Measurements from ENCODE around the gene ANKRD55.
"Not testable (repeated sequence)": the region's sequence is repeated elsewhere in the genome, so short reads cannot be mapped to it uniquely, and the experiment has no call there.

Gene ANKRD55

GRCh38 chr5:56147106-56147505 is 86.0 kb downstream of the ANKRD55 start:
- H3K4me3 ChIP-seq (ENCODE audit: low read depth, low read length), result no peak overlapping the region

GRCh38 chr5:56146674-56147073 is 86.5 kb downstream of the ANKRD55 start:
- no peak overlapping the region for H3K4me3 ChIP-seq (ENCODE audit: low read depth, low read length)

DNA sequence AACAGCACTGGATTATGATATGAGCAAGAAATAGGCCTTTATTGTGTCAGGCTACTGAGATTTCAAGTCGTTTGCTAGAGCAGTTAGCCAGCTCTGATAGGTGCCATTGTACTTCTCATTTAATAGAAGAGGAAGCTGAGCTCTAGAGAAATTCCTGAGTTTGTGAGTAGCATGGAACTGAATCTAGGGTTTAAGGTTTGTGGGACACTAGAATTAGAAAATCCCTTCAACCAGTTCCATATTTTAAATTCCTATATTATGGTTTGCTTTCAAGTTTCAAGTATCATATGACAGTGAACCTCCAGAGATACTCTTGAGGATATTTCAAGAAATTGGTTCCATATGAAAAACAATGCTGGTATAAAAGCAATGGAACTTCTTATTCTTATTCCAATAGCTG is 87.6 kb downstream of the ANKRD55 start:
- no peak overlapping the region for H3K4me3 ChIP-seq (ENCODE audit: low read depth, low read length)

DNA sequence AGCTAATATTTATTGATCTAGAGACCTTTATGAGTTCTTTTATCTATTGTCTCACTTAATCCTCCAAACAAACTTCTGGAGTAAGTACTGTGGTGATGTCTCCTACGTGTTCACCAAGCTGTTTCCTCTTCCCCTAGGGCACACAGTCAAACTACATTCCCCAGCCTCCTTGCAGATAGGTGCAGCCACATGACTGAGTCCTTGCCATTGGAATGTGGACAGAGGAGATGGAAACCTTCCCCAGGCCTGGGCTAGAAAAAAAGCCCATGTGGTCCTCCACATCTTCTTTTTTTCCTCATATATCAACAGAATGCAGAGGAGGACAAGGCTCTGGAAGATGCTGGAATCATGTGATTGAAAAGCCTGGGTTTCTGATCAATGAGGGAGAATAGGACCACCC is 88.0 kb downstream of the ANKRD55 start:
- H3K4me3 ChIP-seq (ENCODE audit: low read depth, low read length), result no peak overlapping the region

DNA sequence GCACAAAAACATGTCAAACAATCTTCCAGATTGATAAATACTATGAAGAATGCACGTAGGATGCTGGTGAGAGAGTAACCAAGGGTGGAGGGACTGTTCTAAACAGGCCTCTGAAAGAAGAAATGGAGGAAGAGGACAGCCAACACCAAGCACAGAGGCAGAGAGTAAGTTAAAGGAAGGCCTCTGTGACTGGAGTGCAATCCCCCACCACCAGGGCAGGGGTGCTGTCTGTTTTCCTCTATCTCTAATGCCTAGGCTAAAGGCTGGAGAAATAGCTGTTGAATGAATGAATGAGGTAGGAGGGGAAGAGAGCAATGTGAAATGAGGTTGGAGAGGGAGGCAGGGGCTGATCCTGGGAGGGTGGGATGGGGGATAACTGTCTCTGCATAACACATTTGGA is 88.9 kb downstream of the ANKRD55 start:
- H3K4me3 ChIP-seq (ENCODE audit: low read depth, low read length), result no peak overlapping the region

GRCh38 chr5:56143373-56143714 is 89.8 kb downstream of the ANKRD55 start:
- no peak overlapping the region for H3K4me3 ChIP-seq (ENCODE audit: low read depth, low read length)

- H3K4me3 ChIP-seq (ENCODE audit: low read depth, low read length), result no peak overlapping the region
Observed at GRCh38 chr5:56142614-56143372, 90.3 kb downstream of the ANKRD55 start.

DNA sequence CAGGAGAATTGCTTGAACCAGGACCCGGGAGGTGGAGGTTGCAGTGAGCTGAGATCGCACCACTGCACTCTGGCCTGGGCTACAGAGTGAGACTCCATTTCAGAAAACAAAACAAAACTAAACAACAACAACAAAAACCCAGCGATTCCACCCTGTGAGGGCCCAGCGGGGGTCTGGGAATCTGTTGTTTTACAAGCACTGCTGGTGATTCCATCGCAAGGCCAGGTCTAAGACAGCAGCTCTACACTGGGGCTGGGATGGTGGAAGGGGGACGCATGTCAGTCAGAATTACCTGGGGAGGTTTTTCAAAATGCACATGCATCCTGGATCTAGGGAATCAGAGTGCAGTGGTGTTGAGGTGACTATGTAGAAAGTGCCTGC is 90.9 kb downstream of the ANKRD55 start:
- H3K4me3 ChIP-seq (ENCODE audit: low read depth, low read length), result no peak overlapping the region

DNA sequence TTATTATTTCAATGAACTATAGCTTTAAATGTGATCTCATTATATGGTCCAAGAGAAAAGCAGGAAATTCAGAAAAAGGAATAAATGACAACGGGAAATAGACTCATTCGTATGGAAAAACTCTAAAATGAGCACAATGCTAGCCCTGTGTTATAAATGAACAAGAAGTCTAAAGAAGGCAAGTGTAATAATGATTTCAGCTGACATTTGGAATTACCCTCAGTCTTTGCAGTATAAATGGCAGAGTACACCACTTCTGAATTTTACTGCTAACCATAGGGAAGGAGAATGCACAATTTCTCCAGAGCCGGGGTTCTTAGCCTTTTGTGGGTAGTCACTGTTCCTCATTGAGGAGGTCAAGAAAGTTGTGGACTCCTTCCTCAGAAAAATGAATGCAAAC is 93.1 kb downstream of the ANKRD55 start:
- no peak overlapping the region for H3K4me3 ChIP-seq (ENCODE audit: low read depth, low read length)

DNA sequence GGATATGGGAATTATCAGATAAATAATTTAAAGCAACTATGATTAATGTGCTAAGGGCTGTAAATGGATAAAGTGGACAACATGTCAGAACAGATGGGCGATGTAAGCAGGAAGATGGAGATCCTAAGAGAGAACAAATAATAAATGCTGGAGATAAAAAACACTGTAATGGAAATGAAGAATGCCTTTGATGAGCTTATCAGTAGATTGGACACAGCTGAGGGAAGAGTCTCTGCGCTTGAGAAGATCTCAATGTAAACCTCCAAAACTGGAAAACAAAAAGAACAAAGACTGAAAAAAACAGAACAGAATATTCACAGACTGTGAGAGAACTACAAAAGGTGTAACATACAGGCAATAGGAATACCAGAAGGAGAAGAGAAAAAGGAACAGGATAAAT is 102.5 kb downstream of the ANKRD55 start:
- no peak overlapping the region for H3K4me3 ChIP-seq (ENCODE audit: low read depth, low read length)

DNA sequence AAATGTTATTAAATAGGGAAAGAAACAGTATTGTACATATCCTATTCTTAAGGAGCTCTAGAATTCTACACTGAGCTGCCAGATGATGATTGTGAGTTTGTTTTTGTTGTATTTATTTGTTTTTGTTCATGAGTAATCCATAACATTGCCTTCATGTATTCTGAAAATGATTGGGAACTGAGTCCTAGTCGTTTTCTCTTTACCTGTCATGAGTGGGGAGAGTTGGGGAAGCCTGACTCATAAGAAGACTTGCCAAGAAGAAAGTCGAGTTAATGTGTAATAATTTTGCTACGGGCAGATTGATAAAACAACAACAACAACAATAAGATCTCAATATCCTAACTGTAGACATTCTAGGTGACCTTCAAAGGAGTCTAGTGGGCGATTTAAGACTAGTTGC is 103.8 kb downstream of the ANKRD55 start:
- no peak overlapping the region for H3K4me3 ChIP-seq (ENCODE audit: low read depth, low read length)

- H3K4me3 ChIP-seq (ENCODE audit: low read depth, low read length), result no peak overlapping the region
Observed at GRCh38 chr5:56128113-56128512, 105.0 kb downstream of the ANKRD55 start.

- H3K4me3 ChIP-seq (ENCODE audit: low read depth, low read length), result no peak overlapping the region
Observed at GRCh38 chr5:56126487-56127179, 106.5 kb downstream of the ANKRD55 start.

DNA sequence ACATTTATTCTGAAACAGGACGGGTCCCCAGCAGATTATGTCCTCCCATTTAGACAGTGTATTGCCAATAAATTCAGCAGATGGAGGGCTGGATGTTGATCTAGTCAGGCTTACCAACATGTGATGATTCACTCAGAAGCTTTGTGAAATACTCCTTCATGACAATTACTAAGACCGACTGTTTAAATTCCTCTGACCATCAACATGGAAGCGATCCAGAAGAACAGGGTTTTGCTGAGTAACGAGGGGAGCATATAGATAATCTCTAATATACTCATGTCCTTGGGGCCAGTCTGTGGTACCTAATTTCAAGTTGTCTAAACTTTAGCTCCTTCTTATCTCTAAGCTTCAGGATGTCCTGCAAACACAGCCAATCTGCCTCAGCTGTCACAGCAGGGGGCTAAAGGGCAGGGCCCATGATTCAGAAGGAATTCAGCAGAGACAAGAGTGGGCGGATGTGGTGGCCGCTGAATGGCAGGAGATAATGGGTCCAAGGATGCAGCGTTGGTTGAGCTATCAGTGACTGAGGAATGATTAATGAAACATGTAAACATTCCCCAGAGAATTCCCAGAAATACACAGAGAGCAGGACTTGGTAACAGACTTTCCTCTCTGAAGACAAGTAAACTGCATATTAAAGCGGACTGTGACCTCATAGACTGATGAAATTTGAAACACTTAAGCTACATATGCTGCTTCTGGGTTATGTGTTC is 109.4 kb downstream of the ANKRD55 start:
- H3K4me3 ChIP-seq (ENCODE audit: low read depth, low read length), result no peak overlapping the region

DNA sequence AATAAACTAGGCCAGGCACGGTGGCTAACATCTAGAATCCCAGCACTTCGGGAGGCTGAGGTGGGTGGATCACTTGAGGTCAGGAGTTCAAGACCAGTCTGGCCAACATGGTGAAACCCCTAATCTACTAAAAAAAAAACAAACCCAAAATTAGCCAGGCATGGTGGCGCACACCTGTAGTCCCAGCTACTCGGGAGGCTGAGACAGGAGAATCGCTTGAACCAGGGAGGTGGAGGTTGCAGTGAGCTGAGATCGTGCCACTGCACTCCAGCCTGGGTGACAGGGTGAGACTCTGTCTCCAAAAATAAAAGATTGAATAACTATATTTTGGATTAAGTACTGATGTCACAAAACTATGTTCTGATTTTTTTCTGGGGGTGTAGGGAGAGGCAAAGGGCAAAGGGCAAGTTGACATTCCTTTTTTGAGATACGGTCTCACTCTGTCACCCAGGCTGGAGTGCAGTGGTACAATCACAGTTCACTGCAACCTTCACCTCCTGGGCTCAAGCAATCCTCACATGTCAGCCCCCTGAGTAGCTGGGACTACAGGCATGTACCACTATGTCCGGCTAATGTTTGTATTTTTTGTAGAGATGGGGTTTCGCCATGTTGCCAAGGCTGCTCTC is 110.7 kb downstream of the ANKRD55 start:
- not testable (repeated sequence) for H3K4me3 ChIP-seq (ENCODE audit: low read depth, low read length)

DNA sequence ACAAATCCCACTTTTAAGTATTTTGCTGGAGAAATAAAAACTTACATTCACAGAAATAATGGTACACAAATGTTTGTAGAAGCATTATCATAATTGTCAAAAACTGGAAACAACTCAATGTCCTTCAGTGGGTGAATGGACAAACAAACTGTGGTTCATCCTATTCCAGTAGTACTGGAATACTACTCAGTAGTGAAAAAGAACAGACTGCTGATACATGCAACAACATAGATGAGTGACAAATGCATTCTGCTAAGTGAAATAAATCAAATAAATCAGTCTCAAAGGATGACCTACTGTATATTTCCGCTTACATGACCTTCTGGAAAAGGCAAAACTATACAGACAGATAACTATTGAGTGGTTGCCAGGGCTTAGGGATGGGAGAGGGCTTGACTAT is 114.1 kb downstream of the ANKRD55 start:
- H3K4me3 ChIP-seq (ENCODE audit: low read depth, low read length), result no peak overlapping the region

GRCh38 chr5:56116599-56117141 is 116.5 kb downstream of the ANKRD55 start:
- H3K4me3 ChIP-seq (ENCODE audit: low read depth, low read length), result no peak overlapping the region

- H3K4me3 ChIP-seq (ENCODE audit: low read depth, low read length), result no peak overlapping the region
Observed at GRCh38 chr5:56115589-56115988, 117.5 kb downstream of the ANKRD55 start.

GRCh38 chr5:56112526-56113121 is 120.5 kb downstream of the ANKRD55 start:
- no peak overlapping the region for H3K4me3 ChIP-seq (ENCODE audit: low read depth, low read length)

GRCh38 chr5:56111404-56111781 is 121.7 kb downstream of the ANKRD55 start:
- no peak overlapping the region for H3K4me3 ChIP-seq (ENCODE audit: low read depth, low read length)
